Measurements from ENCODE around the gene FOXP1. TPM values are rescaled to one million over a fixed set of nuclear protein-coding genes. Genes with fewer than 3 reads are reported as not detected.

FOXP1 gene
- total RNA-seq, 4 donors from 2014 or later, result 169 to 300 (median 202) TPM

- Histone ChIP-seq H3K9me3 (no peaks in the 10 kb centered on the region), H3K27ac (no peak overlapping the region), H3K36me3 (no peaks in the 10 kb centered on the region), H3K27me3 (no peaks in the 10 kb centered on the region), H3K4me3 (no peak overlapping the region), H3K4me1 (peaks cover 0 to 15% (median 2%) of the 10 kb centered on the region in 3 donors)
- WGBS, 2 donors (ENCODE audit: low coverage in 1 of 2), result 87 to 89% methylated on average over 5 to 7 of the region's 7 CpGs
- TF ChIP-seq POLR2A (IDR thresholded peaks at IDR 0.05), result no peak
- TF ChIP-seq CTCF (IDR thresholded peaks at IDR 0.05), result no peak
- TF ChIP-seq POLR2AphosphoS5 (IDR thresholded peaks at IDR 0.05), result no peak
- TF ChIP-seq EP300 (IDR thresholded peaks at IDR 0.05), result no peak
- no peak for ATAC-seq
Measured at GRCh38 chr3:71219744-71220638, 363.5 kb downstream of the FOXP1 start.

- 82 to 95% methylated on average over 4 to 5 of the region's 5 CpGs for WGBS, 2 donors (ENCODE audit: low coverage in 1 of 2)
- Histone ChIP-seq H3K36me3 (no peaks in the 10 kb centered on the region), H3K9me3 (no peaks in the 10 kb centered on the region), H3K4me1 (no peaks in the 10 kb centered on the region), H3K27ac (no peak overlapping the region), H3K27me3 (no peaks in the 10 kb centered on the region), H3K4me3 (no peak overlapping the region)
- ATAC-seq, result no peak
- TF ChIP-seq POLR2AphosphoS5 (IDR thresholded peaks at IDR 0.05), result no peak
- no peak for TF ChIP-seq POLR2A (IDR thresholded peaks at IDR 0.05)
- TF ChIP-seq CTCF (IDR thresholded peaks at IDR 0.05), result no peak
- TF ChIP-seq EP300 (IDR thresholded peaks at IDR 0.05), result no peak
Measured at GRCh38 chr3:71218508-71218907, 365.0 kb downstream of the FOXP1 start.

GRCh38 chr3:71217640-71218222 is 365.8 kb downstream of the FOXP1 start:
- TF ChIP-seq POLR2A (IDR thresholded peaks at IDR 0.05) (no peak), EP300 (IDR thresholded peaks at IDR 0.05) (no peak), POLR2AphosphoS5 (IDR thresholded peaks at IDR 0.05) (no peak), CTCF (IDR thresholded peaks at IDR 0.05) (no peak)
- WGBS, 2 donors (ENCODE audit: low coverage in 1 of 2), result 92 to 100% methylated on average over 2 to 5 of the region's 8 CpGs
- Histone ChIP-seq H3K27me3 (no peaks in the 10 kb centered on the region), H3K27ac (no peak overlapping the region), H3K4me3 (no peak overlapping the region), H3K9me3 (no peaks in the 10 kb centered on the region), H3K4me1 (peaks cover 0 to 5% (median 0%) of the 10 kb centered on the region in 3 donors), H3K36me3 (no peaks in the 10 kb centered on the region)
- ATAC-seq, result no peak

DNA sequence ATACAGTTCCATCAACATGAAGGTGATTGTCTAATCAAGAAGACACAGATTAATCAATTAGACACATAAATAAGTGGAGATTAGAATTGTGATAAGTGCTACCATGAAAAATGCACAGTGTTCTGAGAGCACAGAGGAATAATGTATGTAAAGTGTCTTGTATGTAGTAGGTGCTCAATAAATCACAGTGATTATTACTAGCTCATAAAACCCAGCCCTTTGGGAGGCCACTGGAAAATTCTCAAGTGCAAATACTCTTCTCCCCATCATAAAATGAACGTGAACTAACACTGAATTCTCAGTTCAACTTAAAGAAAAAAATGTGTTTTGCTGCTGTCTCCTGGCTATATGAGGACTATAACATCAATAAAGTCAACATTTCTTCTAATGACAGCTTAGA is 368.2 kb downstream of the FOXP1 start:
- Histone ChIP-seq H3K36me3 (no peaks in the 10 kb centered on the region), H3K4me3 (no peak overlapping the region), H3K4me1 (peaks cover 8 to 26% (median 10%) of the 10 kb centered on the region in 3 donors), H3K9me3 (no peaks in the 10 kb centered on the region), H3K27ac (no peak overlapping the region), H3K27me3 (no peaks in the 10 kb centered on the region)
- 56 to 91% methylated on average over 1 of the region's 1 CpG for WGBS, 2 donors (ENCODE audit: low coverage in 1 of 2)
- TF ChIP-seq POLR2AphosphoS5 (IDR thresholded peaks at IDR 0.05) (no peak), CTCF (IDR thresholded peaks at IDR 0.05) (no peak), POLR2A (IDR thresholded peaks at IDR 0.05) (no peak), EP300 (IDR thresholded peaks at IDR 0.05) (no peak)
- ATAC-seq, result no peak
